H9 (cell line): ENCODE data around the gene OTUB1. TPM values are rescaled to one million over a fixed set of nuclear protein-coding genes. Genes with fewer than 3 reads are reported as not detected.
A peak's percentile ranks its signal among the peaks of the same experiment; 100 is the strongest.

ENCODE experiments used
- DNase-seq: peaks from one replicate; pipeline ENCODE4 v3.0.0-alpha.2; 2017
- H2AFZ ChIP-seq: one replicate; pipeline ENCODE4 v1.6.1; 2013; ENCODE audit warnings: mild to moderate bottlenecking, low read length, control low read depth, moderate library complexity
- H2AK5ac ChIP-seq: 2 replicates; pipeline ENCODE4 v1.6.1; 2013; ENCODE audit warnings: low read length, control low read depth, mixed read lengths; ENCODE audit not compliant: insufficient read length
- H2BK120ac ChIP-seq: one replicate; pipeline ENCODE4 v1.6.1; 2013; ENCODE audit warnings: low read depth, mild to moderate bottlenecking, low read length, control low read depth, inconsistent platforms; ENCODE audit not compliant: poor library complexity, severe bottlenecking
- H2BK12ac ChIP-seq: 2 replicates; pipeline ENCODE4 v1.6.1; 2013; ENCODE audit warnings: low read length, control low read depth, mixed read lengths, low read depth; ENCODE audit not compliant: insufficient read length
- H2BK15ac ChIP-seq: 2 replicates; pipeline ENCODE4 v1.6.1; 2013; ENCODE audit warnings: low read depth, low read length, control low read depth
- H2BK20ac ChIP-seq: one replicate; pipeline ENCODE4 v1.6.1; 2013; ENCODE audit warnings: low read depth, mild to moderate bottlenecking, low read length, control low read depth, inconsistent platforms; ENCODE audit not compliant: poor library complexity, severe bottlenecking
- H2BK5ac ChIP-seq: 2 replicates; pipeline ENCODE4 v1.6.1; 2013; ENCODE audit warnings: low read length, control low read depth, mixed read lengths; ENCODE audit not compliant: insufficient read length
- H3K14ac ChIP-seq: 2 replicates; pipeline ENCODE4 v1.6.1; 2013; ENCODE audit warnings: low read length, control low read depth; ENCODE audit not compliant: insufficient read depth
- H3K18ac ChIP-seq: 2 replicates; pipeline ENCODE4 v1.6.1; 2013; ENCODE audit warnings: low read depth, mild to moderate bottlenecking, mixed read lengths, low read length, control low read depth; ENCODE audit not compliant: insufficient read length
- H3K23ac ChIP-seq: 2 replicates; pipeline ENCODE4 v1.6.1; 2013; ENCODE audit warnings: low read length, control low read depth, mixed read lengths, low read depth; ENCODE audit not compliant: insufficient read length
- H3K23me2 ChIP-seq: 2 replicates; pipeline ENCODE4 v1.6.1; 2013; ENCODE audit warnings: low read depth, mild to moderate bottlenecking, mixed read lengths, low read length, control low read depth; ENCODE audit not compliant: insufficient read length, poor library complexity, severe bottlenecking
- H3K27ac ChIP-seq: 2 replicates; pipeline ENCODE4 v1.5.1; 2013; ENCODE audit warnings: low read length, control low read depth, mixed read lengths, low read depth; ENCODE audit not compliant: insufficient read length
- H3K27me3 ChIP-seq: 2 replicates; pipeline ENCODE4 v1.6.1; 2013; ENCODE audit warnings: low read length, control low read depth, inconsistent platforms; ENCODE audit not compliant: insufficient read depth
- H3K4ac ChIP-seq: 2 replicates; pipeline ENCODE4 v1.6.1; 2013; ENCODE audit warnings: low read depth, mild to moderate bottlenecking, control low read depth, inconsistent platforms, low read length, moderate library complexity
- H3K4me1 ChIP-seq: 2 replicates; pipeline ENCODE4 v1.6.1; 2013; ENCODE audit warnings: low read length, control low read depth, inconsistent platforms; ENCODE audit not compliant: insufficient read depth
- H3K4me2 ChIP-seq: 2 replicates; pipeline ENCODE4 v1.6.1; 2013; ENCODE audit warnings: low read length, control low read depth, mixed read lengths; ENCODE audit not compliant: insufficient read length, insufficient read depth
- H3K56ac ChIP-seq: 2 replicates; pipeline ENCODE4 v1.6.1; 2013; ENCODE audit warnings: low read depth, mild to moderate bottlenecking, mixed read lengths, low read length, control low read depth; ENCODE audit not compliant: insufficient read length
- H3K79me1 ChIP-seq: 2 replicates; pipeline ENCODE4 v1.6.1; 2013; ENCODE audit warnings: low read depth, mild to moderate bottlenecking, moderate library complexity, low read length, control low read depth, inconsistent platforms; ENCODE audit not compliant: insufficient read depth, poor library complexity, severe bottlenecking
- H3K79me2 ChIP-seq: 2 replicates; pipeline ENCODE4 v1.6.1; 2013; ENCODE audit warnings: low read length, control low read depth, inconsistent platforms; ENCODE audit not compliant: insufficient read depth
- H3K9ac ChIP-seq: 2 replicates; pipeline ENCODE4 v1.6.1; 2013; ENCODE audit warnings: low read length, control low read depth, mixed read lengths; ENCODE audit not compliant: insufficient read length; ENCODE audit errors: extremely low read depth
- H3K9me3 ChIP-seq: one replicate; pipeline ENCODE4 v1.6.1; 2013; ENCODE audit warnings: low read depth, low read length, inconsistent platforms; ENCODE audit not compliant: control insufficient read depth
- H3T11ph ChIP-seq: one replicate; pipeline ENCODE4 v1.6.1; 2013; ENCODE audit warnings: mild to moderate bottlenecking, low read length, control low read depth, inconsistent platforms
- H4K20me1 ChIP-seq: one replicate; pipeline ENCODE4 v1.6.1; 2013; ENCODE audit not compliant: control insufficient read depth, insufficient read length, insufficient read depth
- H4K5ac ChIP-seq: 2 replicates; pipeline ENCODE4 v1.6.1; 2013; ENCODE audit warnings: low read depth, mild to moderate bottlenecking, mixed read lengths, low read length, control low read depth; ENCODE audit not compliant: insufficient read length
- H4K8ac ChIP-seq: replicated peaks from 2 replicates; pipeline ENCODE4 v1.6.1; 2013; ENCODE audit warnings: low read length, control low read depth, mixed read lengths, low read depth; ENCODE audit not compliant: insufficient read length
- H4K91ac ChIP-seq: 2 replicates; pipeline ENCODE4 v1.6.1; 2013; ENCODE audit warnings: low read depth, mild to moderate bottlenecking, moderate library complexity, mixed read lengths, low read length, control low read depth; ENCODE audit not compliant: insufficient read length
- H3K27ac Mint-ChIP-seq, 3 experiments: 2 replicates in 2 of 3; 3 replicates in 1 of 3; pipeline ENCODE4 v1.8.0; 2020 to 2021; ENCODE audit warnings: mixed read lengths in 3 of 3, mild to moderate bottlenecking in 1 of 3, moderate library complexity in 1 of 3
- H3K27me3 Mint-ChIP-seq: 2 replicates; pipeline ENCODE4 v1.8.0; 2021; ENCODE audit warnings: low read depth, mild to moderate bottlenecking, moderate library complexity, mixed read lengths
- H3K36me3 Mint-ChIP-seq, 3 experiments: 2 replicates in 2 of 3; 3 replicates in 1 of 3; pipeline ENCODE4 v1.8.0; 2020 to 2021; ENCODE audit warnings: low read depth in 3 of 3, mixed read lengths in 3 of 3; ENCODE audit not compliant: insufficient read depth in 1 of 3
- H3K4me1 Mint-ChIP-seq, 2 experiments: 2 replicates each; pipeline ENCODE4 v1.8.0; 2020; ENCODE audit warnings: mixed read lengths in 2 of 2
- H3K4me3 Mint-ChIP-seq, 2 experiments: 2 replicates in 1 of 2; 3 replicates in 1 of 2; pipeline ENCODE4 v1.8.0; 2020 to 2021; ENCODE audit warnings: mild to moderate bottlenecking in 2 of 2, mixed read lengths in 2 of 2, moderate library complexity in 1 of 2
- H3K9me3 Mint-ChIP-seq, 2 experiments: 2 replicates in 1 of 2; 3 replicates in 1 of 2; pipeline ENCODE4 v1.8.0; 2020; ENCODE audit warnings: mild to moderate bottlenecking in 2 of 2, mixed read lengths in 2 of 2, moderate library complexity in 1 of 2
- CTCF ChIP-seq: fragments of 200-600 bp; sonication (generic); conservative IDR thresholded peaks from 3 replicates; pipeline ENCODE4 v1.8.0; 2021; ENCODE audit warnings: antibody characterized with exemption, mild to moderate bottlenecking
- WGBS: extraction: QIAGEN DNeasy Blood & Tissue Kit; methylation state at CpG from one replicate; pipeline ENCODE4 v1.1.7; 2013; ENCODE audit warnings: missing lambda C conversion rate, low lambda C conversion rate, mixed read lengths; ENCODE audit not compliant: insufficient read length; ENCODE audit errors: extremely low coverage; 5-methylcytosine and 5-hydroxymethylcytosine counted together
- total RNA-seq: library from RNA; stranded (reverse); gene quantifications from 2 replicates; pipeline ENCODE4 v1.2.1, GENCODE V29; 2021

The OTUB1 gene
- total RNA-seq, 1 experiment from 2014 or later, result 114 TPM

GRCh38 chr11:63952570-63952969, 33.7 kb upstream of the OTUB1 start:
- no peak overlapping the region for H3K4ac ChIP-seq
- H3K9ac ChIP-seq, result no peak overlapping the region
- H2AFZ ChIP-seq, result no peak overlapping the region
- H3T11ph ChIP-seq, result no peak overlapping the region
- no peak overlapping the region for H2BK20ac ChIP-seq
- Mint-ChIP-seq H3K9me3 (no peaks in the 10 kb centered on the region), H3K27me3 (no peaks in the 10 kb centered on the region), H3K36me3 (peaks cover 41 to 73% (median 66%) of the 10 kb centered on the region in 3 experiments), H3K27ac (peak overlapping the region in 2 of 3 experiments; percentile 27 to 68; a peak in 3 of 7 replicates), H3K4me1 (peaks cover 4 to 14% of the 10 kb centered on the region in 2 experiments; a peak in 3 of 4 replicates), H3K4me3 (no peak overlapping the region)
- no peak overlapping the region for H4K91ac ChIP-seq
- H3K9me3 ChIP-seq, result no peaks in the 10 kb centered on the region
- no peaks in the 10 kb centered on the region for H3K4me1 ChIP-seq
- no peak for DNase-seq
- WGBS, result no CpG with 5 or more reads among the region's 4 CpGs
- no peak overlapping the region for H3K23ac ChIP-seq
- H4K8ac ChIP-seq, result no peak overlapping the region
- TF ChIP-seq CTCF, result no peak
- H2BK120ac ChIP-seq, result no peak overlapping the region
- no peak overlapping the region for H3K14ac ChIP-seq
- H3K56ac ChIP-seq, result no peak overlapping the region
- no peaks in the 10 kb centered on the region for H4K20me1 ChIP-seq
- H2BK15ac ChIP-seq, result no peak overlapping the region
- H3K27ac ChIP-seq, result no peak overlapping the region
- no peak overlapping the region for H4K5ac ChIP-seq
- no peaks in the 10 kb centered on the region for H3K27me3 ChIP-seq
- H2AK5ac ChIP-seq, result no peak overlapping the region
- H2BK12ac ChIP-seq, result no peak overlapping the region
- no peak overlapping the region for H3K4me2 ChIP-seq
- H2BK5ac ChIP-seq, result no peak overlapping the region
- H3K23me2 ChIP-seq, result no peaks in the 10 kb centered on the region
- no peaks in the 10 kb centered on the region for H3K79me2 ChIP-seq
- no peak overlapping the region for H3K18ac ChIP-seq
- no peaks in the 10 kb centered on the region for H3K79me1 ChIP-seq
